Mesenteric fat pad (tissue), 1 donor: ENCODE measurements around the gene SYT15. TPM values are rescaled to one million over a fixed set of nuclear protein-coding genes. Genes with fewer than 3 reads are reported as not detected.
"Not testable (repeated sequence)": the region's sequence is repeated elsewhere in the genome, so short reads cannot be mapped to it uniquely, and the experiment has no call there.

Source experiments
- DNase-seq: peaks from one replicate; pipeline ENCODE4 v3.0.0-alpha.2; 2020; ENCODE audit warnings: low spot score
- long read RNA-seq: library from polyadenylated mRNA; unstranded; transcript quantifications from one replicate; pipeline ENCODE4 v2.0.0, GENCODE V29; 2020
- total RNA-seq: library from RNA; stranded (reverse); fragmentation: NEBNext Ultra II Directional; extraction: Animal tissue kit (Norgen Biotek cat#: 25700); gene quantifications from one replicate; pipeline ENCODE4 v1.2.1, GENCODE V29; 2021
- donor health status: DM: yes; HTN: yes; CAD: no.

Gene SYT15
- 6.3 TPM for total RNA-seq
- long read RNA-seq, partial matches to known transcripts: 0 of 2 reads
- long read RNA-seq, other reads (novel, unspliced or antisense): 2 of 2 reads

DNA sequence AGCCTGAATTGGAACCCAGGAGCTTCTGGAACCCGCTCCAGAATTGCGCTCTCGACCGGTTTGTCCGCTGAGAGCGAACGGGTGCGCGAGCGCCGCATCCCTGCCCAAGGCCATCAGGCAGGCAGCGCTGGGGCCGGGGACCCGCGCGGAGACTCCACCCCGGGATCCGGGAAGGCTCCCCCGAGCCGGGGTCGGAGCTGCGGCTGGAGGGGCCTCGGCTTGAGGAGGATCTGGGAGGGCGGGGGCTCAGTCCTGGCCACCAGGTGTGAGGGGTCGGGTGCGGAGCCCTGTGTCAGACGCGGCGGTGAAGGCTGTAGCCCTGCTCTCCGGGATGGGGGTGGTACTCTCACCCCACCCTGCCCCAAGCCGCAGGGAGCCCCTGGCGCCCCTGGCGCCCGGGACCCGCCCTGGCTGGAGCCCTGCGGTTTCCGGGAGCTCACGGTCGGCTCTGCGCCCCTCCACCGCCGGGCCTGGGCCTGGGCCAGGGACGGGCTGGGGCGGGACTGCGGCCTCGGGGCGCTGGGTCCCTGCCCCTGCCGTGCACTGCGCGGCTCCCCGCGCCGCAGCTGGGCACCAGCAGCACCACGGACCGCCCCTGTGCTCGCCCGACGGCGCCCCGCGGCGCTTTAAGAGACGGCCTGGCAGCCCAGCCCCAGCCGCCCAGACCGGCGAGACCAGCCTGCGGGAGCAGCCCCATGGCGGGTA, at the start of gene SYT15:
Gene SYT15 (plus strand): TSS at position 655 of the 705 bp plus-strand sequence. CDS start 41 bp downstream, at position 696.
- not testable (repeated sequence) for DNase-seq

- peak; percentile 86 for DNase-seq
Measured at GRCh38 chr10:46529742-46530141, 49.2 kb upstream of the SYT15 start.

GRCh38 chr10:46530249-46531186, 48.4 kb upstream of the SYT15 start:
- peak; percentile 83 for DNase-seq

- peak; percentile 80 for DNase-seq
Measured at GRCh38 chr10:46532256-46532655, 46.7 kb upstream of the SYT15 start.

DNA sequence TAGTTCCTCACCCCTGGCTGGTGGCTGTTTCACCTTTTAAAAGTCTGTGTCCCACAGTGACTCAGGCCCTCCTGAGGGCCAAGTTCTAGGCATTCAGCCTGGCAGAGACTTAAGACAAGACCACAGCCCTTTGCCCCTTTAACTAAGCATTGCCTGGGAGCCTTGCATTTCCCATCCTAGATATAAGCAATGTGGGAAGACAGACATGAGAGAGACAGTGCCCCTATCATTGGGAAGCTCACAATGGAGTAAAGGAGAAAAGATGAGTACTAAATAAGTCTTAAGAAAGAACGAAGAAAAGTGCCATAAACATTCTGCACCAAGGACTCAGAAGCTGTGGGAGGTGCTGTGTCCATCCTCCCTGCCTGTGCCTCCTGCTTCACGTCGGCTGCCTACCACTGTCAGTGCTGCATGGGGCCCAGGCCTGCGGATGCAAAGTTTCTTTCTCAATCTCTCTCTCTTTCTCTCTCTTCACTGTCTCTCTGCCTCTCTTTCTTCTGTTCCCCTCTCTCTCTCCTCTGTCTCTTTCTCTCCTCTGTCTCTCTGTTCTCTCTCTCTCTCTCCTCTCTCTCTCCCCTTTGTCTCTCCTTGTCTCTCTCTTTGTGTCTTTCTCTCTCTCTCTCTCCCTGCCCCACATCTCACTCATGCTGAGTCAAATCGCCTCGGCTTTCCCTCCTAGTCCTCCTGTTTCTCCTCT, 44.0 kb upstream of the SYT15 start:
- DNase-seq: peak; percentile 87

DNA sequence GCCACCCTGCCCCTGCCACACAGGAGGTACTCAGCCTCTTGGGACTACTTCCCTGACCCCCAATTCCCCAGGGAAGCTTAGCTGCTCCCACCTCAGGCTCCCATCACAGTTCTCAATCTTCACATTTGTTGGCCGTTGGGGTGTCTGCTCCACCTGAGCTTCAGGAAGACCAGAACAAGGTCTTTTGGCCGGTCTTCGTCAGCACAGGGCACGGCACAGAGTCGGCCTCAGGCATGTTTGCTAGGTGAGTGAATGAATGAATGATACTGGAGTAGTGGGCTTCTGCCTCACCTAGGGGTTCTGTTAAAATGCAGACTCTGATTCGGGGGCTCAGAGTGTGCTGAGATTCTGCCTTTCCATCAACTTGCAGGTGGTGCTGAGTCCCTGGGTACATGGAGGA, 42.8 kb upstream of the SYT15 start:
- no peak for DNase-seq

DNA sequence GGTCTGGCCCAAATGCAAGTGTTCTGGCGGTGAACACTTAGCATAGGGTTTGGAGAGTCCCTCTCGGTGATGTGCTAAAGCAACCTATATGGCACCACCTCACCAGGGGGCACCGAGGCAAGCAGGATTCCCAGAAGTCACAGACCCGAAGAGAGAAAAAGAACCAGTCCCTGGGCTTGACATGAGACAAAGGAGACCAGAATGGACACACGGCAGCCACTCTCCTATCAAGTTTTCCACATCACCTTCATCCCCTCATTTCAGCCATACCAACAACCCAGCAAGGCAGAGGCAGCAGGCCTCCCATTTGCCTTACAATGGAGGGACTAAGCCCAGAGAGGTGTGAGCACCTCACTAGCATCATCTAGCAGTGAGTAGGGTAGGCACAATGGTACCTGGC, 42.1 kb upstream of the SYT15 start:
- DNase-seq: no peak

- DNase-seq: no peak
Measured at GRCh38 chr10:46537309-46537708, 41.6 kb upstream of the SYT15 start.

- no peak for DNase-seq
Measured at GRCh38 chr10:46538155-46538554, 40.8 kb upstream of the SYT15 start.

DNA sequence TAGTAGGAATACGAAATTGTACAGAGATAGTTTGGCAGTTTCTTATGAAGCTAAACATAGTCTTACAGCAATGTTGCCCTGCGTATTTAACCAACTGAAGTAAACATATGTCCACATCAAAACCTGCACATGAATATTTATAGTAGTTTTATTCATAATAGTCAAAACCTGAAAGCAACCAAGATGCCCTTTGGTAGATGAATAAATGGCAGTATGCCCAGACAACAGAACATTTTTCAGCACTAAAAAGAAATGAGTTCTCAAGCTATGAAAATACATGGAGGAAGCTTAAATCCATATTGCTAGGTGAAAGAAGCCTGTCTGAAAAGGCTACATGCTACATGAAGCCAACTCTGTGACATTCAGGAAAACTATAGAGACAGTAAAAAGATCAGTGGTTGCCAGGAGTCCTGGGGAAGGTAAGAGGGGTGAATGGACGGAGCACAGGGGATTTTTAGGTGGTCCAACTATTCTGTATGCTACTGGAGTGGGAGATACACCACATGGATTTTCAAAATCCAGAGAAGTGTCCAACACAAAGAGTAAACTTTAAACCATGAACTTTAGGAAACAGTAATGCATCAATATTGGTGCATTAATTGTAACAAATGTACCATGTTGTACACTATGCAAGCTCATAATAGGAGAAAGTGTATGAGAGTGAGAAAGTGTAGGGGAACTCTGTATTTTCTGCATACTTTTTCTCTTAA, 40.1 kb upstream of the SYT15 start:
- DNase-seq: no peak

DNA sequence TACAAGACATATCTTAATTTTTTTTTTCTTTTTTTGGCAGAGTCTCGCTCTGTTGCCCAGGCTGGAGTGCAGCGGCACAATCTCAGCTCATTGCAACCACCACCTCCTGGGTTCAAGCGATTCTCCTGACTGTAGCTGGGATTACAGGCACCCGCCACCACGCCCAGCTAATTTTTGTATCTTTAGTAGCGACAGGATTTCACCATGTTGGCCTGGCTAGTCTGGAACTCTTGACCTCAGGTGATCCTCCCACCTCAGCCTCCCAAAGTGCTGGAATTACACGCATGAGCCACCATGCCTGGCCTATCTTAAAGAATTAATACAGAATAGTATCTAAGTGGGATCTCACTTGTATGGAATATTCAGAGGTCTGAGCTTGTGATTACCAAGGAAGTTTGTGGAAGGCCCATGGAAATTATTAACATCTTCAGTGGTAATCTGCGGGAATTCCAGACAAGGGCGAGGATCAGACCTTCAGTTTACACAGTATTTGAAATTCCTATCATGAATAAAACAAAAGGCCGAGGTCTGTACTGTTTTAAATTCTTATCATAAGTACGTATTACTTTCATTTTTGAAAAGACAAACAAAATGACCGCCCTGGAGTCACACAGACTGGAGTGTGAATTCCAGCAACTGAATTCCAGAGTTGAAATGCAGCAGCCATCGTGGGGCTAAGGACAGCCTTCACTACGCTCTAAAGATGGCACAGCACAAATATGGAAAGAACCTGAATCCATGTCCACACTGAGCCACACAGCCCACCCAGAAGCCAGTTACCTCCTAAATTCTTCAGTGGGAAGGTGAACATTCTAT, 39.1 kb upstream of the SYT15 start:
- no peak for DNase-seq

- no peak for DNase-seq
Measured at GRCh38 chr10:46540412-46541016, 38.4 kb upstream of the SYT15 start.

DNA sequence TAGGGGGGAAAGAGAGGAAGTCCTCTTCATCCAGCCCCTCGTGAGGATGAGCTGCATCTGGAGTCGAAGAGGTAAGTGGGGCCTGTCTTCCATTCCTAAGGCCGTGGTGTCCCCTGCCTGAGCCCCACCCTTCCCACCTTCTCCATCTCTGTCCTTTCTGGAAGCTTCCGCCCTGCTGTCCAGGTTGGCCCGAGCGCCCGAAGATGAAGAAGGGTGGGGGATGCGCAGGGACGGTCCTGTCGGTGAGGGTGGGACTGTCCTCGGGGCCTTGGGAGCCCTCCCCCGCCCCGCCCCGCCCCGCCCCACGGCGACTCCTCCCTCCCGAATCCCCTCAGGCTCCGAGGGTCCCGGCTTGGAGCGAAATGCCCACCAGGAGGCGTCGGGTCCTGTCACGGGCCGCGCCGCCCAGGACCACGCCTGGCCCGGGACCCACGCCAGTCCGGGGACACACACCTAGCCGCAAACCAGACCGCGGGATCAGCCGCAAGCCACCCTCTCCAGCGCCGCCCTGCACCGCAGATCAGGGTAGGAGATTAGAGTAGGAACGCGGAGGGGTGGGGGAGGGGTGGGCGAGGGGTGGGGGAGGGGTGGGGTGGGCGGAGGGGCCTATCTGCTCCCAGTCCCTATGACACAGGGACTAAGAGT, 37.8 kb upstream of the SYT15 start:
- DNase-seq: peak; percentile 90

GRCh38 chr10:46541735-46542566, 37.0 kb upstream of the SYT15 start:
- DNase-seq: no peak

DNA sequence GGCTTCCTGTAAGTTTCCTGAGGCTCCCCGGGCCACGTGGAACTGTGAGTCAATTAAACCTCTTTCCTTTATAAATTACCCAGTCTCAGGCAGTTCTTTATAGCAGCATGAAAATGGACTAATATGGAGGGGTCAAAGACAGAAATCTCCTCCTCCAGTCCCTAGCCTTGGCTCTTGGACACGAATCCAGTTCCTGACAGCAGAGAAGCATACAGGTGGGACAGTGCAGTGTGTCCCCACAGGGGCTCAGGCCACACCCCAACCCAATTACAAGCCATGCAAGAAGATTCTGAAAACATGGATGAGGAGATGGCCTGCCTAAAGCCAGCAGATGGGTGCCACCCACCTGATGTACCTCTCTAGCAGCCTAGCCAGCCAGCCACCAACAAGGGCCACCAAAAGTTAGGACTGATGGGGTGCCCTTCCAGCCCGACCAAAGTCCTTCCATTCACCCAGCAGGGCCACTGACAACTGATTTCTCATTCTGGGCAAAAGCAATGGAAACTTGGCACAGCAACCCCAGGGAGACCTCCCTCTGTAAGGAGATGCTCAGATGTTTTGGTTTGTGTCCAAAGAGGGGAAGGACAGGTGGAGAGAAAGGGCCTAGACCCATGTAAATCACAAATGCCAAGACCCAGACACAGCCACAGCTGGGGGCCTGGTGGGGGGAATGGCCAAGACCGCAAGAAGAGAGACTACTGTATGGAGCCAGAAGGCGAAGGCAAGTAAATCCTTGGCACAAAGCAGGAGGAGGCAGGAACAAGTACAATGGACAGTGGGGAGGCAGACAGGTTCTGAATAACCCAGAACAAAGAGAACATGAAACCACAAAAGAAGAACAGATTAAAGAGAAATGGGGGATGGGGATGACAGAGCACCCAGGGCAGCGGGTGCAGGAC, 36.1 kb upstream of the SYT15 start:
- DNase-seq: peak; percentile 90

- peak; percentile 88 for DNase-seq
Measured at GRCh38 chr10:46543466-46544377, 35.2 kb upstream of the SYT15 start.
